Effector CD4-positive, alpha-beta T cell (primary cell): Measurements from ENCODE around the gene PRPF6.

Experiments
- DNase-seq: peaks from one replicate; pipeline ENCODE4 v3.0.0-alpha.2; 2020

PRPF6 gene

DNA sequence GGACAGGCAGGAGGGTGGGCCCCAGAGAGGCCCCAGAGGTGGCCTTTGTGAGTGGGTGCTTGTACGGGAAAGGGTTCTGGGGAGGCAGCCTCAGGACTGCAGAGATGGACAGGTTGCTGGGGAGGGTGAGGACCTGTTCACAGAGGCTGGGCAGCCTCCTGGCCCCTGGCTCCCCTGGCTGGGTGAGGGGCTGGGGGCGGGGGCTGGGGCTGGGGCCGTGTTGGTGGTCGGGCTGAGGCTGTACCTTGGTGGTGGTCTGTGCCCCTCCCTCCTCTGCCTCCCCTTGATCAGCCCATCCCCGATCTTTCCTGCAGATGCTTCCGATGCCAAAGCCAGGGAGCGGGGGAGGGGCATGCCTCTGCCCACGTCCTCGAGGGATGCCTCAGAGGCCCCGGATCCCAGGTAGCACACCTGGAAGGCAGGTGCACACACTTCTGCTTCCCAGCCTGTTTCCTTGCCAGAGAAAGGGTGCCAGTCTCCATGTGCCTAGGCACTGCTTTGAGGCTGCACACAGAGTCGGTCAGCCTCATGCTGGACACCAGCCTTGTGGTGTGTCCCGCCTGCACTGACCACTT is 86.9 kb downstream of the PRPF6 start:
- no peak for DNase-seq

DNA sequence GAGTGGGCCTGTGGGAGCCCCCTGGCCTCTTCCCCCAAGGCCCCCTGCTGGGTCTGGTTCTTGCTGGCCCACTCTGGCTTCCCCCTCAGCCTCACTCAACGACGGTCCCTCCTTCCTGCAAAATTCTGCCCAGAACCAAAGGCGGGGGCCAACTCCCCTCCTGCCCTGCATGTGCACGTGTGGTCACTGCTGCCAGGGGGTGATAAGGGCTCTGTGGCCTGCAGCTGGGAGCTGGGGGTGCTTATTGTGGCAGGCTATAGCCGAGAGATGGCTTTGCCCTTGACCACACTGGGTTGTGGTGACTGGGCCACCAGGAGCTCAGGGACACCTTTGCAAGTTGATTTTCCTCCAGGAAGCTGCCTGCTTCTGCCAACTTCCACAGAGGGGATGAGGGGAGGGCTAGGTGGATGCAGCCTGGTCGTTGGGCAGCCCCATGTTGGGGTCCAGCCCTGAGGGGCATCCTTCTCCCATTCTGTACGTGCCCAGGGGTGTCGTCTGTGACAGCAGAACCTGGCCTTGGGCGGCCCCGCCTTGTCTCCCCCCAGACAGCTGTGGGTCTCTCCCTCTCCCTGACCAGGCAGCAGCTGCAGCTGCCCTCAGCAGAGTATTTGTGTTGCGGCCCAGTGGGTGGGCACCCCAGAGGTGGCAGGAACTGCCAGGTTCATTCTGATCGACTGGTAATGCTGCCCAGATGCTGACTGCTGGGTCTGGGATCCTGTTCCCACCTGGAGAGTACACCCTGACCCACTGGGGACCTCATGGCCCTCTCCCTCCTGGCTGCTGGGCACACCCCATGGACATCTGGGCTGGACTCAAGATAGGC is 87.7 kb downstream of the PRPF6 start:
- DNase-seq = no peak

DNA sequence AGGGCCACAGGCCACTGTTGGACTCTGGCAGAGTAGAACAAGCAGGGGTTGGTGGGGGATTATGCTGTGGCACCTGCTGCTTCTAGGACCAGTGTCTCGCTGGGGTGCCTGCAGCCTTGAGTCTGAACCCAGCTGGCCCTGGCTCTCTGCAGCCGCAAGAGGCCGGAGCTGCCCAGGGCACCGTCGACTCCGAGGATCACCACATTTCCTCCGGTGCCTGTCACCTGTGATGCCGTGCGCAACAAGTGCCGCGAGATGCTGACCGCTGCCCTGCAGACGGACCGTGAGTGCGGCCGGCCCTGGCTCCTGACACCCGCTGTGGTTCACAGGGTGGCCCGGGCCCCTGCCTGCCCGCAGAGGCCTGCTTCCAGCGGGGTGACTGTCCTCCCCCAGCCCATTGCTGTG is 88.3 kb downstream of the PRPF6 start:
- DNase-seq = no peak

- DNase-seq = no peak
Measured at GRCh38 chr20:64069614-64070243, 88.8 kb downstream of the PRPF6 start.

DNA sequence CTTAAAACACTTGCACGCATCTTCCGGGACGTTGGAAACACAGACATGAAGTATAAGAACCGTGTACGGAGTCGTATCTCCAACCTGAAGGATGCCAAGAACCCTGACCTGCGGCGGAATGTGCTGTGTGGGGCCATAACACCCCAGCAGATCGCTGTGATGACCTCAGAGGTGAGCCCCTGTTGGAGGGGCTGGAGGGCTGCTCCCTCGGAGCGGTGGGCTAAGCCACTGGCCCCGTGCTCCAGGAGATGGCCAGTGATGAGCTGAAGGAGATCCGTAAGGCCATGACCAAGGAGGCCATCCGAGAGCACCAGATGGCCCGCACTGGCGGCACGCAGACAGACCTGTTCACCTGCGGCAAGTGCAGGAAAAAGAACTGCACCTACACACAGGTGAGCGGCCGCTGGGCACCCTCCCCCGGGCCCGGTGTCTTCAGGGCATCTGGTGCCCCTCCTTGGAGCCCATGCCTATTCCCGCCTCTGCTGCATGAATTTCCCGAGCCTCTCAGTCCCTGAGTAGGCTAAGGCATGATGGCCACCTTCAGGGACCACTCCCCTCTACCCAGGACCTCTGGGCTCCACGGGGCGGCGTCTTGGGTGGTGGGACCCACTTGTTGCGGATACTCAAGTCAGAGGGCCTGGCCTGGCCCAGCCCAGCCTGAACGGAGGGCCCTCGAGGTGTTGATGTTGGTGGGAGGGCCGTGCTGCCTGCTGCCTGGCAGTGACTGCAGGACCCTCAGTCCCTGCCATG is 89.5 kb downstream of the PRPF6 start:
- no peak for DNase-seq

- DNase-seq = no peak
Measured at GRCh38 chr20:64071341-64072332, 90.7 kb downstream of the PRPF6 start.

GRCh38 chr20:64072498-64073063 is 91.6 kb downstream of the PRPF6 start:
- no peak for DNase-seq

DNA sequence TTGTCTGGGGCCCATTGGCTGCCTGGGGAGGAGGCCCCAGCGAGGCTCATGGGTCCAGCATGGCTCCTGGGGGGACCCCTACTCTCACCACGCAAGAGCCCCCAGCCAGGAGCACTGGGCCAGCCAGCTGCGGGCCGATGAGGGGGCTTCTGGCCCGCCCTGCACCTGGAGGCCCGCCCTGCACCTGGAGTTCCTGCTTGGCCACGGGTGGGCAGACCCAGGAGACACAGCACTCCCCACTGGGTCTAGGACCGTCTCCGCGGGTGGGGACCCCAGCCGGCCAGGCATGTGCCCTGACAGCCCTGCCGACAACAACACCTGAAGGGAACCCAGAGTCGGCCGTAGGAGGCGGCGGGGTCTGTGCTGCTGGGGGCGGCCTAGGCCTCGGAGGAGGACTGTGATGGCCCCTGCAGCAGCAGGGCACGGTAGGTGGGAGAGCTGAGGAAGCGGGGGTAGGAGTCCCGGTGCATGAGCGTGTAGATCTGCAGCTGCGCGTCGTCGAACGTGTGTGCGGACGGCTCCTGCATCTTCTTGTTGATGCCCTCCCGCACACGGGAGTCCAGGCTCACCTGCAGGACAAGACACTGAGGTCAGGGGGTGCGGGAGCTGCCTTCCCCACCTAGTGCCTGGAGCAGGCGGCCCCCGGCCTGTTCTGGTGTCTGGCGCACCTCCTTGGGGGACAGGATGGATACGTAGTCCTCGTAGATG is 92.7 kb downstream of the PRPF6 start:
- no peak for DNase-seq

- no peak for DNase-seq
Measured at GRCh38 chr20:64074184-64074789, 93.4 kb downstream of the PRPF6 start.

GRCh38 chr20:64074963-64075362 is 94.0 kb downstream of the PRPF6 start:
- no peak for DNase-seq

DNA sequence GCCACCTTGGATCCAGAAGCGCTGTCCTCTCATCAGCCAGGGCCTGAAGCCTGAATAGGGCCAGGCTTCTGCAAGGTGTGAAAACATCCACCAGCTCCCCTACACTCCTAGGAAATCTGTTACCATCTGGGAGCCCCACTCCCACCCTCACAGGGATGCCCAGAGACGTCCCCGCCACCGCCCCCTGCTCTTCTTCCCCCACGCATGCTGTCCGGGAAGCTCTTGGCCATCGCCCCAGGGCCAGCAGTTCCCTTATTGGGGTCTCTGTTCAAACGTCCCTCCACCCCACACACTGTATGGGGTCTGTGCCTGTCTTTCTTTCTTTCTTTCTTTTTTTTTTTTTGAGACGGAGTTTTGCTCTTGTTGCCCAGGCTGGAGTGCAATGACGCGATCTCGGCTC is 94.6 kb downstream of the PRPF6 start:
- DNase-seq = no peak

- no peak for DNase-seq
Measured at GRCh38 chr20:64076061-64076997, 95.4 kb downstream of the PRPF6 start.

GRCh38 chr20:64077094-64077493 is 96.2 kb downstream of the PRPF6 start:
- DNase-seq = no peak

DNA sequence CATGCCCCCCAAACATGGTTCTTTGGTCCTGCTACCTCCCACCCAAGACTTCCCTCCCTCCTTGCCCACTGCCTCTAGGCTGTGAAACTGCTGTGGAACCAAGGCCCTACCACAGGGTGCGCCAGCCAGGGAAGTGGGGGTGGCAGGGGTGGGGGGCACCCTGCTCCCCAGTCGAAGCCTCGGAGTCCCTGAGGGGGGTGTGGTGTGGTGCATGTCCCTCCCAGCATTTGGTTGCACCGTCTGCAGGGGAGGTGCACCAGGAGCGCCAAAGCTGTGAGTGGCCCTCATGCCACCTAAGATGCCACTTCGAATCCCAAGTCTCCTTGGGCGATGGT is 96.6 kb downstream of the PRPF6 start:
- no peak for DNase-seq

GRCh38 chr20:64077876-64078551 is 97.1 kb downstream of the PRPF6 start:
- peak; percentile 54 for DNase-seq

GRCh38 chr20:64078934-64079272 is 98.0 kb downstream of the PRPF6 start:
- no peak for DNase-seq

DNA sequence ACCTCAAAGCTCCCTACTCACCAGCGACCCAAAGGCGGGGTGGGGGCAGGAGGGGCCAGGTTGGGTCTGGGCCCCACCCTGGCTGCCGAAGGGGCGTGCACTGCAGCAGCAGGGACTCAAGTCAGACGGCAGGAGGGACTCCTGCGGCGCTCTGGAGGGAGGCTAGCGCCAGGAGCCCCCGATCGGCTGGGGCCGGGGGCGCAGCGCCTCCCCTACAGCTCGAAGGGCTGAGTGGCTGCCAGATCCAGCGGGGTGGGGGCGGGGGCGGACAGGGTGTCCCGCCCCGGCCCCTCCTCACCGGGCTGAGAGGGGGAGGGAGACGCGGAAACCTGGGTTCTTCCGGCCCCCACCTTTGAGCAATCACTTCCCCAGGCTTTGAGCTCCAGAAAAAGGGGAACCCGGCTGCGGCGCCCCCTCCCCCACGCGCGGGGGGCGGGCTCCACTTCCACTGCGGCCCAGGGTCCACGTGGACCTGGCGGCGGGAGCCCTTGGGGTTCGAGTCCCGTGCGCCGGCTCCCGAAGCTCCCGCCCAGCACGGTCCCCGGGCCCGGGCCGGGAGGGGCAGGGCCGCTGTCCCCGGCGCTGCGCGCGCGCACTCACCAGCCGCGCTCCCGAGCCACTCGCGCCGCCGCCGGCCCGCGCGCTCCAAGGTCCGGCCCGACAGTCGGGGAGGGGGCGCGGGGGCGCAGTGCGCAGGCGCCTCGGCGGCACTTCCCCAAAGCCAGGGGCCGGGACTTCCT is 98.5 kb downstream of the PRPF6 start, which contains the start of gene RGS19:
RGS19 (minus strand) TSS at position 246 of the 740 bp plus-strand sequence. CDS start 2,632 bp downstream, outside the sequence.
- DNase-seq = peak; percentile 64
